Measurements from ENCODE around the gene KLC4.
"Not testable (repeated sequence)": the region's sequence is repeated elsewhere in the genome, so short reads cannot be mapped to it uniquely, and the experiment has no call there.

The KLC4 gene

DNA sequence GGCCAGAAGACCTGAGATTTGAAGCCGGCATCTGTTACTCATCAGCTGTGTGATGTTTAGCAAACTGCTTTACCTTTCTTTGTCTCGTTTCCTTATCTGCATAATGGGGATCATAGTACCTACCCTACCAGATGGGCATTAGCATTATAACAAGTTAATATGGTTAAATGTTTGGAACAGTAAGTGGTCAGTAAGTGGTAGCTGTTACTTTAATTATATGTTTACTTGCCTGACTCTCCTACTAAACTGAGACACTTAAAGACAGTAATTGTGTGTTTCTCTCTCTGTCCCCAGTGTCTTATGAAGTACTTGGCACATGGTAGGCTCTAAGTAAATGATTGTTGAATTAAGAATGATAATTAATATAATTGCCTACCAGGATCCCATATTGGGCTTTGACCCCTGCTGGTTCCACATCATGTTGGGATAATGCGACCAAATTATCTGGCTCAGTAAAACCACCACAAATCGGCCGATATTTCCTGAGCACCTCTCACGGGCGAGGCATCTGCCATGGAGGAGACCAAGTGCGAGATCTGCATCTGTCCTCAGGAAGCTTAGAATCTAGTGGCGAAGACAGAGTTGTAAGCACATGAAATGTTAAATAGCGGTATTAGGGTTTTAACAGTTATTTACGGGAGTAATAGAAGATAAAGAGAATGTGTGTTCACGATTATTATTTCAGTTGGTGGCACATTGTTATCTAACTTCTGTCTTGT, 48.1 kb downstream of the KLC4 start:
- Mint-ChIP-seq H3K4me1 (ENCODE audit: low read depth) (no peaks in the 10 kb centered on the region), H3K27ac (no peak overlapping the region)

DNA sequence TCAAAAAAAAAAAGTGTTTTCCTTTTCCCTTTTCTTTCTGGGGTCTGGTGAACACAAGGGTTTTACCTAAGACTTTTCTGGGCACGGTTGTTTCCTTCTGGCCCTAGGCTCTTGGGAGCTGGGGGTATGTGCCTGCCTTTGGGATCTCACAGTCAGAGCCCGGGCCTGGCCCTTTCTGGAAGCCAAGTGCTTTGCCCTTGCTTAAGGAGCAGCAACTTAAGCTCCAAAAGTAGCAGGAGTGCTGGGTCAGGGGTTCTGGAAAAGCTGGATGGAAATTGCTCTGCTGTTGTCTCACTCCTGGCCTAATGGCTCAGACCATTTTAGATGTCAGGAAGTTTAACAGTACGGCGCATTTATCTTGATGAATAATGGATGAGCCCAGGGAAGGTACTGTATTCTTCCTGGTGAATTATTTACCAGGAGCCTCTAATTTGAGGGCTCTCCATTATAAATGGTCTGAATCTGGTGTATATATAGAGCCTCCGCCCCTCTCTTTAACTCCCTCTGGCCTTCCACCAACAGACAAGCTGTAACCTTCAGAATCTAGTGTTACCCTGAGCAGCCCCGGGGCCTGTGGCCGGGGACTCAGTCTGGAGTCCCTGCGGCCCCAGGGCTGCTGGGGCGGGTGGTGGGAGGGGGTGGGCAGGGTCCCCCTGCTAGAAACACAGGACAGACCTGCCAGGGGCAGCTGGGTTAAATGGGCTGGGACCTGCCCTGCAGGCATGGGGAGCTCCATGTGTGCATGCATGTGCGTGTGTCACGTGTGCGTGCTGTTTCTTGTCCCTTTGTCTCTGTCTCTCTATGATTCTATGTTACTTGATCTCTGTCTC, 54.2 kb downstream of the KLC4 start:
- H3K27ac Mint-ChIP-seq = no peak overlapping the region
- no peaks in the 10 kb centered on the region for H3K4me1 Mint-ChIP-seq (ENCODE audit: low read depth)
- H3K36me3 Mint-ChIP-seq (ENCODE audit: low read depth) = no peaks in the 10 kb centered on the region
- H3K9me3 Mint-ChIP-seq = no peaks in the 10 kb centered on the region
- DNase-seq = no peak
- H3K27me3 Mint-ChIP-seq = no peaks in the 10 kb centered on the region
- no peak overlapping the region for H3K4me3 Mint-ChIP-seq

More for the DNA sequence above, 48.1 kb downstream of the KLC4 start:
- H3K9me3 Mint-ChIP-seq = no peaks in the 10 kb centered on the region
- H3K27me3 Mint-ChIP-seq = no peaks in the 10 kb centered on the region
- DNase-seq = no peak
- no peak overlapping the region for H3K4me3 Mint-ChIP-seq
- H3K36me3 Mint-ChIP-seq (ENCODE audit: low read depth) = no peaks in the 10 kb centered on the region

DNA sequence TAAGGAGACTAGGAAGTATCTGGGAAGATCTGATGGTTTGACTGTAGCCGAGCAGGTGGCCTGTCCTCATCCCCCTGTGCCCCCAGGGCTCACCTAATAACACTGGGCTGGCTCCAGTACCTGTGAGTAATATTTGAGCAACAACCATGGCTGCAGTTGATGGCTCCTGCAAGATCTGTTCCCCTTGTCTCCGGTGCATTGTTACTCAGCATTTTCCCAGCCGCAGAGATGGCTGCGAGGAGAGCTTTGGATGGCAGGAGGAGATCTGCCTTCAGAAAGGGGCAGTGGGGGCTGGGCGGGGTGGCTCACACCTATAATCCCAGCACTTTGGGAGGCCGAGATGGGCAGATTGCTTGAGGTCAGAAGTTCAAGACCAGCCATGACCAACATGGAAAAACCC, 55.9 kb downstream of the KLC4 start:
- H3K27ac Mint-ChIP-seq = no peak overlapping the region
- H3K4me3 Mint-ChIP-seq = no peak overlapping the region
- no peak for DNase-seq
- H3K27me3 Mint-ChIP-seq = no peaks in the 10 kb centered on the region
- no peaks in the 10 kb centered on the region for H3K4me1 Mint-ChIP-seq (ENCODE audit: low read depth)
- H3K36me3 Mint-ChIP-seq (ENCODE audit: low read depth) = no peaks in the 10 kb centered on the region
- H3K9me3 Mint-ChIP-seq = no peaks in the 10 kb centered on the region

DNA sequence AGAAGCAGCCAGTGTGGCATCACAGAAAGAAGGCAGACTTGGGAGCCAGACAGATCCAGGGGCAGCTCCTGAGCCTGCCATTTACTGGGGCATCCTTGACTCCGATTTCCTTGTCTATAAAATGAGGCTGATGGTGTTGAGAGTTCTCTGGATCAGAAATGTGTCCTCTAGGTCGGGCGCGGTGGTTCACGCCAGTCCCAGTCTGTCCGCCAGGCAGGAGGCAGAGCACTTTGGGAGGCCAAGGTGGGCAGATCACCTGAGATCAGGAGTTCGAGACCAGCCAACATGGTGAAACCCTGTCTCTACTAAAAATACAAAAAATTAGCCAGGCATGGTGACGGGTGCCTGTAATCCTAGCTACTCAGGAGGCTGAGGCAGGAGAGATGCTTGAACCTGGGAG, 58.0 kb downstream of the KLC4 start:
- not testable (repeated sequence) for H3K27ac Mint-ChIP-seq; H3K9me3 Mint-ChIP-seq; H3K36me3 Mint-ChIP-seq (ENCODE audit: low read depth); H3K4me1 Mint-ChIP-seq (ENCODE audit: low read depth); H3K27me3 Mint-ChIP-seq; H3K4me3 Mint-ChIP-seq; DNase-seq

DNA sequence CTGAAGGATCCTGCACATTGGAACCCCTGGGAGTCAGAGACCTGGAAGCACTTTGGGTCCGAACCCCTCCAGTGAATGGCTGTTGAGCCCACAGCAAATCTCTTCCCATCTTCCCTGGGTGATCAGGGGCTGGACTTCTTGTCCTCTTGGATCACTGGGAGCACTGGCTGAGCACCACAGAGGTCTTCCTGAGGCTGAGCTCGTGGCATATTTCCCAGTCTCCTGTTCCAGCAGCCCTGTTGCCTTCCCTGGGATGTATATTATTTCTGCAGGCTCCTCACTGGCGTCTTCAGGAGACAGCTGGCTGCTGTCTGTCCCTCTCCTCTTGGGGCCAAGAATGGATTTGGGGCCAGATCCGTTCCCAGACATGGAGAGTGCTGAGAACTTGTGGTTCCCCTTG, 60.1 kb downstream of the KLC4 start:
- no peaks in the 10 kb centered on the region for H3K36me3 Mint-ChIP-seq (ENCODE audit: low read depth)
- no peaks in the 10 kb centered on the region for H3K27me3 Mint-ChIP-seq
- H3K4me1 Mint-ChIP-seq (ENCODE audit: low read depth) = no peaks in the 10 kb centered on the region
- no peak for DNase-seq
- no peak overlapping the region for H3K4me3 Mint-ChIP-seq
- H3K9me3 Mint-ChIP-seq = no peaks in the 10 kb centered on the region
- H3K27ac Mint-ChIP-seq = no peak overlapping the region

DNA sequence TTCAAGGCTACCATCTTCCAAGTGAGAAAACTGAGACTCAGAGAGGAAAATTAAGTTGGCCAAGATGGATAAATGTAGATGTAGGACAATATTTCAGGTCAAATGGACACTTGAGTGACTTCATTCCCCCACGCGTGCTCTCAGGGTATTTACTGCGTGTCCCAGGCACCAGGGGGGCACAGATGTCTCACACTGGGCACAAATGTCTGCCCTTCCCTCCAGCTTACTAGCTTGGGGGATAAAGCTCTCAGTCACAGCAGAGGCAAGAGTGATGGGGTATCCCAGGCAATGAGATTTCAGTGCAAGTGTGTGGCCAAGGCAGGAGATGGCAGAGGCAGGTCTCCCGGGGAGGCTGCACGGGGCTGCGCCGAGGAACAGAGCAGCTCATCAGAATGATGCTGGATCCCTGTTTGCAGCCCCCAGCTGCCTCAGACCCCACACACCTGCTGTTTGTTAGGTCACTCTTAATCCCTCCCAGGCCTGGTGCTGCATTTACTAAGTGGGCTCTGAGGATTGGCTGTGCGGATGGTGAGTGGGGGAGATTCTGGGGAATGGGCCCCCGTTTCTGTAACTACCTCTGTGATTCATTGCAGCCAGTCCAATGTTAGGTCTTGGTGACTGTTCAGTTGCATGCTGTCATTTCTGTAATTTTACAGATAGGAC, 60.8 kb downstream of the KLC4 start:
- Mint-ChIP-seq H3K9me3 (no peaks in the 10 kb centered on the region), H3K4me3 (no peak overlapping the region), H3K4me1 (ENCODE audit: low read depth) (no peaks in the 10 kb centered on the region), H3K27ac (no peak overlapping the region), H3K36me3 (ENCODE audit: low read depth) (no peaks in the 10 kb centered on the region), H3K27me3 (no peaks in the 10 kb centered on the region)
- DNase-seq = no peak

DNA sequence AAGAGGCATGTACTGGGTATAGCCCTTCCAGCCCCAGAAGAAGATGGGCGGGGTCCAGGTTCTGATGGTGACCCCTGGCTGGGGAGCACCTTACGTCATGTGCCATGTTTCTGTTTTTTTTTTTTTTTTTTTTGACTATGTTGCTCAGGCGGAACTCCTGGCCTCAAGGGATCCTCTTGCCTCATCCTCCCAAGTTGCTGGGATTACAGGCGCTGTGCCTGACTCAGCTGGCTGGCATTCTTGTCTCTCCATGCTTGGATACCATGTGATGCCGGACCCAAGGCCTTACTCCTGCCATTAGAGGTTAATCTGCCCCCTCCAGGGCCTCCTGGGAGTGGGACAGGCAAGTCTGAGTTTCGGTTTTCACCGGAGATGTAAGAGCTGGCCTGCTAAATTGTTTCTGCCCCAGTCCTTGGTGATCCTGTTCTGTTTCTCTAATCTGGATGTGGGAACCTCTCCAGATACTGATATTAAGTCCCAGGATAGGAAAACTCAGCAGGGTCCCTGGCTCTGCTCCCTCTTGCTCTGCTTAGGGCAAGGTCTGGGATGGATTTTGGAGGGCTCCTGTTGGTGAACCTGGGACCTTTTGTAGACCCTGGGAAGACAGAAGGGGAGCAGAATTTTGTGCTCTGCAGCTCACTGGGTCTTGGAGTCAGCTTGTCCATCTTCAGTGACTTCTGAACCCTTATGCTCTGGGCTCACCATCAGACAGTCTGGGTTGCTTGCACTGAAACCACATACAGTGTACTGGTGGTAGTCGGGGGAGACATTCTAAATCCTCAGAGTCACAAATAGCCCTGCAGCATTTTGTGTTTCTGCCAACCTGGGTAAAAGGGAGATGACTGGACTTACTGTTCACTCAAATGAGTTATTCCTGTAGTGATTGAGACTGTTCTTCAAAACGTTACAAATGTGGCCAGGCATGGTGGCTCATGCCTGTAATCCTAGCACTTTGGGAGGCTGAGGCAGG, 61.8 kb downstream of the KLC4 start:
- Mint-ChIP-seq H3K4me3 (no peak overlapping the region), H3K4me1 (ENCODE audit: low read depth) (no peaks in the 10 kb centered on the region), H3K27me3 (no peaks in the 10 kb centered on the region), H3K27ac (no peak overlapping the region), H3K36me3 (ENCODE audit: low read depth) (no peaks in the 10 kb centered on the region), H3K9me3 (no peaks in the 10 kb centered on the region)
- no peak for DNase-seq

DNA sequence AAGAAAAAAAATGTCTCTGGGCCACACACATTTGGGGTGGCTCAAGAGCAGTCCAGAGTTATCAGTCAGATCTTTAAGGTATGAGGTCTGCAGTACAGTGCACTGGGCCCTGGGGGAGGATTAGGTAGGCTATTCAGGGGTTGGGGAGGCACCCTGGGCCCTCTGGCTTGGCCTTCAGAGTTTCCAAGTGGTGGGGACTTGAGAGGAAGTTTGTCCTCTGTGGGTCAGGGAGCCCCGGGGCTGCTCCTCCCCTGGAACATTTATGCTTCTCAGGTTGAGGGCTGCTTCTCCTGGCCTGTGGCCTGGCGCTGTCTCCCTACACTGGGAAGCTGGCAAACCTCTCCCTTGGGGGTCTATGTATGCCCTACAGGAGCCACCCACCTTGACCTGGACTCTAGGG, 62.7 kb downstream of the KLC4 start:
- Mint-ChIP-seq H3K4me1 (ENCODE audit: low read depth) (no peaks in the 10 kb centered on the region), H3K27ac (no peak overlapping the region), H3K27me3 (no peaks in the 10 kb centered on the region), H3K36me3 (ENCODE audit: low read depth) (no peaks in the 10 kb centered on the region), H3K4me3 (no peak overlapping the region), H3K9me3 (no peaks in the 10 kb centered on the region)
- DNase-seq = no peak

DNA sequence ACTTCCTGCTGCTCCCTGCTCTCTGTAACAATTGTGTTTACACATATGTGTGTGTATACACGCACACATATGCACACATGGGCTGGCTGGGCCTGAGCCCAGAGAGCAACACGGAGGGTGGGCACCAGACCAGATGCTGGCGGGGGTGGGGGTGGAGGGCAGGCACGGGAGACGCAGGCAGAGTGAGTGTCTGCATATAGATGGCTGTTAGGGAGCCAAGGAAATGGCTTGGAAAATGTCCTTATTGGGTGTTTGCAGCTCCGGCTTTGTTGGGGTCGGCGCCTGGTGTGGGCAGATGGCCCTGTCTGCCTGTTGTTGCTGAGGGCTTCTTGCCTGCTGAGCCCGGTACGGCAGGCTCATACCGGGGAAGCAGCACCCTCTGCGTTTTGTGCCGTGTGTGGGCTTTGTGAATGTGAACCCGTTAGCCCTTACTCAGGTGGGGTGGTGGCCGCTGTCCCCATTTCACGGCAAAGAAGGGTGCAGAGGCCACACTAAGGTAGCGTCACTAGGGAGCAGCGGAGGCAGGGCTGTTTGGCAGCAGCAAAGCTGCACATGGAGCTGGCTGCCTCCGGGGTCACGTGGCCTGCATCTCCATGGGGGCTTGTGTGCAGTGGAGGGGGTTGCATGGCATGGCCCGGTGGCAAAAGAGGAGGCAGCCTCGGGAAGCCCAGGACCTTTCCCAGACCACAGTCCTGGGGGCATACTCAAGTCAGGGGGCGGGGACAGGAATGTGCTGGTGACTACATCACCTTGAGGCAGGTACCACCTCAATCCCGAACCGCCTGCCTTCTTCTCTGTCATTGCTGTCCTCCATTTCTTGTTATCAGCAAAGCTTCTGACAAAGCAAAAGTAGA, 64.3 kb downstream of the KLC4 start:
- DNase-seq = no peak
- H3K9me3 Mint-ChIP-seq = no peaks in the 10 kb centered on the region
- H3K27me3 Mint-ChIP-seq = no peaks in the 10 kb centered on the region
- H3K36me3 Mint-ChIP-seq (ENCODE audit: low read depth) = no peaks in the 10 kb centered on the region
- no peak overlapping the region for H3K4me3 Mint-ChIP-seq
- no peak overlapping the region for H3K27ac Mint-ChIP-seq
- no peaks in the 10 kb centered on the region for H3K4me1 Mint-ChIP-seq (ENCODE audit: low read depth)

DNA sequence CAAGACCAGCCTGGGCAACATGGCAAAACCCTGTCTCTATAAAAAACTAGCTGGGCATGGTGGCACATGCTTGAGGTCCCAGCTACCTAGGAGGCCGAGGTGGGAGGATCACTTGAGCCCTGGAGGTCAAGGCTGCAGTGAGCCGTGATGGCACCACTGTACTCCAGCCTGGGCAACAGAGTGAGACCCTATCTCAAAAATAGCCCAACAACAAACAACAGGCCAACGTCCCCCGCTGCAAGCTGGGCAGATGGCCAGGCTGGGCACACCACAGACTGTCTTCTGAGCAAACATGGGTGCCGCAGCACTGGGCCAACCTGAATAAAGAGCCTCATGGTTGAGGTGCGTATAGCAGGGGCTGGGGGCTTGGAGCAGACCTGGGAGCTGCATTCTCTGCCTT, 65.0 kb downstream of the KLC4 start:
- no peaks in the 10 kb centered on the region for H3K36me3 Mint-ChIP-seq (ENCODE audit: low read depth)
- no peaks in the 10 kb centered on the region for H3K4me1 Mint-ChIP-seq (ENCODE audit: low read depth)
- no peaks in the 10 kb centered on the region for H3K9me3 Mint-ChIP-seq
- no peaks in the 10 kb centered on the region for H3K27me3 Mint-ChIP-seq
- H3K27ac Mint-ChIP-seq = no peak overlapping the region
- H3K4me3 Mint-ChIP-seq = no peak overlapping the region
- no peak for DNase-seq

Measured in activated T-cell treated with anti-CD3 and anti-CD28 coated beads, Interleukin-2, amount 50 U/mL, for 24 hours (primary cell).